ENCODE data around the gene SARDH.

Gene SARDH

GRCh38 chr9:133696071-133696472 lies 42.1 kb downstream of the SARDH start:
- no peak for TF ChIP-seq CTCF (IDR thresholded peaks at IDR 0.05; ENCODE audit: low read depth, low read length)
- no peak overlapping the region for H3K4me3 ChIP-seq (replicated peaks in 1 of 2; ENCODE audit: low read depth in 2 of 2, low read length in 2 of 2)
- no peak for DNase-seq (ENCODE audit: low read depth in 2 of 2)

DNA sequence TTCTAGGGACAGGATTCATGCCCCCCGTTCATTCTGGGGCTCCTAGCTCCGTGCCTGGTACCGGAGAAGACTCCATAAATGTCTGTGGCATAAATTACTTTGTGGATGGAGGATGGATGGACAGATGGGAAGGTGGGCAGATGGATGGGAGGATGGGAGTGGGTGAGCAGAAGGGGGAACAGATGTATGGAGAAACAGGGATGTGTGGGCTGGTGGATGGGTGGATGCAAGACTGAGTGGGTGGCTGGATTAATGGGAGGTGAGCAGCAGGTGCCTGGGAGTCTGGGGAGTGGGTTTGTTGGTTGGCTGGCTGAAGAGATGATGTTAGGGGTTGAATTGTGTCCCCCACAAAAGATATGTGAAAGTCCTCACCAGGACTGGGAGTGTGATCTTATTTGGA lies 43.5 kb downstream of the SARDH start:
- no peak for DNase-seq (ENCODE audit: low read depth in 2 of 2)
- H3K4me3 ChIP-seq (replicated peaks in 1 of 2; ENCODE audit: low read depth in 2 of 2, low read length in 2 of 2): no peak overlapping the region
- TF ChIP-seq CTCF (IDR thresholded peaks at IDR 0.05; ENCODE audit: low read depth, low read length): no peak

- H3K4me3 ChIP-seq (replicated peaks in 1 of 2; ENCODE audit: low read depth in 2 of 2, low read length in 2 of 2): no peak overlapping the region
- no peak for DNase-seq (ENCODE audit: low read depth in 2 of 2)
- TF ChIP-seq CTCF (IDR thresholded peaks at IDR 0.05; ENCODE audit: low read depth, low read length): no peak
These were observed 44.2 kb downstream of the SARDH start for GRCh38 chr9:133693703-133694529.

GRCh38 chr9:133693116-133693515 lies 45.0 kb downstream of the SARDH start:
- no peak for DNase-seq (ENCODE audit: low read depth in 2 of 2)
- H3K4me3 ChIP-seq (replicated peaks in 1 of 2; ENCODE audit: low read depth in 2 of 2, low read length in 2 of 2): no peak overlapping the region
- TF ChIP-seq CTCF (IDR thresholded peaks at IDR 0.05; ENCODE audit: low read depth, low read length): no peak

DNA sequence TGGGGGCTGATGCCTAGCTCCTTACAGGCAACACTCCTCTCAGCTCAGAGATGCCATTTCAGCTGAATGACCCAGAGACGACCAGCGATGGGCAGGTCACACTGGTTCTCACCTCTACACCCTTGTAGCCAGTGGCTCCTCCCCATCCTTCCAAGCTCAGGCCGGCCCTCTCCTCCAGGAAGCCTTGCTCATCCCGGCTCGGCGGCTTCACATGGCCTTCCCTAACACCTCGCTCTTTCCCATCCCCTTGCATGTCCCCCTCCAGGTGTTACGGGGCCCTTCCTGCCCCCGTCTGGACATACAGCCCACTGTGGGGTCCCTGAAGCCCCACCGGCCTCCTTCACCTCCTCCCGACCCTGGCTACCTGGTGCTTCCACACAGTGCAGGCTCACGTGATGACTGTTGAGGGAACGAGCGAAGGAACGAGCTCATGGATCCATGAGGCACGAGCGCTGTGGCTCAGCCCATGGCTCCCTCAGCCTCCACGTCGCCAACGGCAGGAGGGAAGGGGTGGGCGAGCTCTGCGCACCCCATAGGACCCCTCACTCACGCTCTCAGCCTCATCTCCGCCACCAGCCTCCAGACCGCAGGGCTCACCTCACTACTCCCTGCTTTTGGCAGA lies 45.7 kb downstream of the SARDH start:
- no peak for DNase-seq (ENCODE audit: low read depth in 2 of 2)
- TF ChIP-seq CTCF (IDR thresholded peaks at IDR 0.05; ENCODE audit: low read depth, low read length): no peak
- H3K4me3 ChIP-seq (replicated peaks in 1 of 2; ENCODE audit: low read depth in 2 of 2, low read length in 2 of 2): no peak overlapping the region

- TF ChIP-seq CTCF (IDR thresholded peaks at IDR 0.05; ENCODE audit: low read depth, low read length): no peak
- H3K4me3 ChIP-seq (replicated peaks in 1 of 2; ENCODE audit: low read depth in 2 of 2, low read length in 2 of 2): no peak overlapping the region
- DNase-seq (ENCODE audit: low read depth in 2 of 2): no peak
These were observed 46.4 kb downstream of the SARDH start for GRCh38 chr9:133691626-133692363.
